GM18499 (cell line): ENCODE data around the gene SPTBN5.

Source experiments
- ATAC-seq: cut with Tn5 transposase; IDR thresholded peaks from one replicate; pipeline ENCODE4 v1.9.1; 2021; ENCODE audit warnings: moderate number of reproducible peaks; ENCODE audit not compliant: insufficient read depth, unreplicated experiment

Gene SPTBN5

GRCh38 chr15:41811432-41812195, 82.2 kb downstream of the SPTBN5 start:
- no peak for ATAC-seq

- ATAC-seq = no peak
Observed at GRCh38 chr15:41810651-41811431, 83.0 kb downstream of the SPTBN5 start.

- ATAC-seq = no peak
Observed at GRCh38 chr15:41809526-41810220, 84.2 kb downstream of the SPTBN5 start.

- ATAC-seq = no peak
Observed at GRCh38 chr15:41809121-41809520, 84.7 kb downstream of the SPTBN5 start.

GRCh38 chr15:41806291-41807181, 87.3 kb downstream of the SPTBN5 start:
- no peak for ATAC-seq

GRCh38 chr15:41805711-41806110, 88.1 kb downstream of the SPTBN5 start:
- no peak for ATAC-seq

GRCh38 chr15:41804916-41805666, 88.8 kb downstream of the SPTBN5 start:
- ATAC-seq = no peak

- no peak for ATAC-seq
Observed at GRCh38 chr15:41804361-41804760, 89.5 kb downstream of the SPTBN5 start.

- no peak for ATAC-seq
Observed at GRCh38 chr15:41801850-41802455, 91.9 kb downstream of the SPTBN5 start.

GRCh38 chr15:41801185-41801584, 92.7 kb downstream of the SPTBN5 start:
- ATAC-seq = no peak

GRCh38 chr15:41799488-41799805, 94.4 kb downstream of the SPTBN5 start:
- no peak for ATAC-seq

- no peak for ATAC-seq
Observed at GRCh38 chr15:41798607-41799487, 95.0 kb downstream of the SPTBN5 start.
